Activated T-helper 17 cell treated with anti-CD3 and anti-CD28 coated beads, Interleukin-2, amount 50 U/mL, for 72 hours (primary cell): ENCODE data around the gene FAM124A. TPM values are rescaled to one million over a fixed set of nuclear protein-coding genes. Genes with fewer than 3 reads are reported as not detected.

Experiments used
- ATAC-seq: fragments of 150-1000 bp; cut with Tn5 transposase; replicated peaks from 2 replicates; pipeline ENCODE4 v1.10.0; 2021; ENCODE audit warnings: mild to moderate bottlenecking, moderate library complexity
- H3K27ac Mint-ChIP-seq: one replicate; pipeline ENCODE4 v1.8.0; 2022; ENCODE audit warnings: mixed read lengths
- H3K27me3 Mint-ChIP-seq: one replicate; pipeline ENCODE4 v1.8.0; 2022; ENCODE audit warnings: mixed read lengths
- H3K36me3 Mint-ChIP-seq: one replicate; pipeline ENCODE4 v1.8.0; 2022; ENCODE audit warnings: low read depth, mild to moderate bottlenecking, mixed read lengths
- H3K4me1 Mint-ChIP-seq: one replicate; pipeline ENCODE4 v1.8.0; 2022; ENCODE audit warnings: mixed read lengths
- H3K4me3 Mint-ChIP-seq: one replicate; pipeline ENCODE4 v1.8.0; 2022; ENCODE audit warnings: mild to moderate bottlenecking, mixed read lengths
- H3K9me3 Mint-ChIP-seq: one replicate; pipeline ENCODE4 v1.8.0; 2022; ENCODE audit warnings: mixed read lengths
- total RNA-seq, 2 donors: library from RNA; stranded (reverse); gene quantifications; one replicate each; pipeline ENCODE4 v1.2.3, GENCODE V29; 2022

FAM124A gene
- total RNA-seq, 2 donors from 2014 or later, result 0.43 to 1.2 TPM

DNA sequence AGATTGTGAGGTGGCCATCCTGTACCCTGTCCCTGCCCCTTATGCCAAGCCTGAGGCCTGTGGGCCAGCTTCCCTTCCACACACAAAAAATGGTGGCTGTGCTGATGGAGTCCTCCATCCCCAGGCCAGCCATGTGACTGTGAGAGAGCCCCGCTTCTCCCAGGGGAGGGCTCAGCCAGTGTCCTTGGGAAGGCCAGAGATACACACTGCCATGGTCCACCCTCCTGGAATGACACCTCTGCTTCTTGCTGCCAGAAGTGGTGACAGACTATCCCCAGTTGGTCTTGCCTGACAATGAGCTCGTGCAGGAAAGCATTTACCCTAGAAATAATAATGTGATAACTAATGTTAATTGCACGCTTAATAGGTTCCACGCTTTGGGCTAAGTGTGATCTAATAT lies 38.0 kb downstream of the FAM124A start:
- no peak for ATAC-seq
- H3K27ac Mint-ChIP-seq, result no peak overlapping the region
- H3K4me3 Mint-ChIP-seq, result no peak overlapping the region
- H3K27me3 Mint-ChIP-seq, result peaks cover 4% of the 10 kb centered on the region
- H3K9me3 Mint-ChIP-seq, result no peaks in the 10 kb centered on the region
- no peaks in the 10 kb centered on the region for H3K4me1 Mint-ChIP-seq
- H3K36me3 Mint-ChIP-seq, result no peaks in the 10 kb centered on the region

DNA sequence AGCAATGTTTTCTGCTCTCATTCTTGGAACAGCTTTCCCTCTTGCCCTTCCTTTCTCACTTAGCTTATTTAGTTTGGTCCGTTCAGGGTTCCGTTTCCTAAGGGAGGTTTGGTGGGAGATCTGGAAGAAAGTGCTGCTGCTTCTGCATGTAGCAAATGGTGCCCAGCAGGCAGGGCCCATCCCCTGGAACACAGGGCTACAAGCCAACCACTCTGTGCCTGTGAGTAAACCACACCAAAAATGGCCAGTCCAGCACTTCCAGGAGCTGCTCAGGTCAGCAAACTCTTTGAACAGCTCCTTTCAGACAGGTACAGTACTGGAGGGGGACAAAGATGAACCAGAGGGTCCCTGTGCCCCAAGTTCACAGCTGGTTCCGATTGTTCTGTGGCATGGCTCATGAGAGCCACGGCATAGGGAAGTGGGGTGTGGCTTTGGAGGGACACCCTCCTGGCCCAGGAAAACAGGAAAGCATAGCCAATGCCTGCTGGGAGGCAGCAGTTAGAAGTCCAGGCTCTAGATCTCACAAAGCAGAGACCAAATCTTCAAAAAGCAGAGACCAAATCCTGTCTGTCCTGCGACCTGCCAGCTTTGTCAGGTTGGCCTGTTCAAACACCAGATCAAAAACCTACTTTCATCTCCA lies 39.5 kb downstream of the FAM124A start:
- H3K27me3 Mint-ChIP-seq, result peaks cover 4% of the 10 kb centered on the region
- H3K36me3 Mint-ChIP-seq, result no peaks in the 10 kb centered on the region
- H3K4me3 Mint-ChIP-seq, result no peak overlapping the region
- H3K4me1 Mint-ChIP-seq, result no peaks in the 10 kb centered on the region
- H3K27ac Mint-ChIP-seq, result no peak overlapping the region
- H3K9me3 Mint-ChIP-seq, result no peaks in the 10 kb centered on the region
- no peak for ATAC-seq

DNA sequence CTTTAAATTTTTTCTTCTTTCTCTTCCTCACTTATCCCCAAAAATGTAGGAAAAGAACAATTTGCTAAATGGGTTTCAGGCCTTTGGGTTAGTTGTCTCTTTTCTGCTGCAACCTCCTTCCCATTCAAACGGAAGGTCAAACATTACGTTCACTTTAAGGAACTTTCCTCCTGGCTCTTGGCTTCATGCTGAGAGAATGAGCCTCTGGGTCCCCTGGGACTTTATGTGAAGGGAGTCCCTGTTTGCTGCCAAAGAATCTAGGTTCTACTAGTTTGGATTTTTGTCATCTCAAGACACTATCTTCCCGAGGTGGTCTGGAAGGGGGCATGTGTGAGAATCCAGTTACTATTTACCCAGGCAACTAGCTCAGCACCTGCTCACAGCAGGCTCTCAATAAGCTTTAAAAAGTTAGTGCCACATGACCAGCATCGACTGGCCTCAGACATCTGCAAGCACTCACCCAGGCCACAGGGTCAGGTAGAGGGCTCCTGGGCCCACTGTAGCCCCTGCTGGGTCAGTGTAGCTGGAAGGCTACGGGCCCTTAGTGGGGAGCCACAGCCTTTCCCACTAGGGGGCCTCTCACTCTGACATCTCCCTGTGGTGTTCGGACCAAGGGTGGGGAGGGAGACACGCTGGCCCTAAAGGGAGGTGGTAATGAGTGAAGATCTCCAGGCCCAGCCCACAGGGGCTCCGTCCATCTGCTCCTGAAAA lies 40.5 kb downstream of the FAM124A start:
- H3K36me3 Mint-ChIP-seq, result no peaks in the 10 kb centered on the region
- no peaks in the 10 kb centered on the region for H3K4me1 Mint-ChIP-seq
- no peak overlapping the region for H3K27ac Mint-ChIP-seq
- no peaks in the 10 kb centered on the region for H3K9me3 Mint-ChIP-seq
- peak; percentile 29 for ATAC-seq
- peaks cover 4% of the 10 kb centered on the region for H3K27me3 Mint-ChIP-seq
- H3K4me3 Mint-ChIP-seq, result no peak overlapping the region

DNA sequence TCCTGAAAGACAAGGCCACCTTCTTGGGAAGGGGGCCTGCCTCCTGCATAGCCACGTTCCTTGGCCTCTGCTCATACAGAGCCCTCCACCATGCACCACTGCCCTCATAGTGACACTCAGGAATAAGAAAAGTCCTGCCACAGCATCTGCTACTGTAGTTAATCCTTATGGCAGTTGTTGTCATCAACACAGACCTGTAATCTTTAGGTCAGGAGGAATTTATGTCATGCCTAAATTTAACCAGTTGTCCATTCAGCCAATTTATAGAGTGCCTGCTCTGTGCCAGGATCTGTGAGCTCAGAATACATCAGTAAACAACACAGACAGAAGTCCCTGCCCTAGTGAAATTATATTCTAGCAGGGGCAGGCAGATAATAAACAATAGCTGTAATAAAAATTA lies 44.4 kb downstream of the FAM124A start:
- Mint-ChIP-seq H3K9me3 (no peaks in the 10 kb centered on the region), H3K27me3 (no peaks in the 10 kb centered on the region), H3K4me1 (no peaks in the 10 kb centered on the region), H3K36me3 (no peaks in the 10 kb centered on the region), H3K4me3 (no peak overlapping the region), H3K27ac (no peak overlapping the region)
- ATAC-seq, result no peak

DNA sequence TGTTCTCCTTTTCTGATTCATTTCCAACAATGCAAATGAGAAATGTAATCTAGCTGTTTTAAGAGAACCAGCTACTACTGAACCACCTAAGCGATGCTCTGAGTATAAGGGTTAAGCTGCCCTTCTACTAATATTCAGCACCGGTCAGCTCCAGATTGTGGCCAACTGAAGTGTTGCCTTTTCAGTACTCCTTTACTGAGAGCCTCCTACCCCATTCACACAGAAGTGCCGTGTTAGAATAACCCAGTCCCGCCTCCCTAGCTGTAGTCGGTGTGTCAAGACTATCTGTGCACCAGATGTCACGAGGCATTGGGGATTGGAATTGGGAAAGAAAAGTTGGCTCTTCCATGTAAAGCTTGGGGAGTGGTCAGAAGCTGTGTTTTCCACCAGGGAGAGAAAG lies 45.4 kb downstream of the FAM124A start:
- Mint-ChIP-seq H3K27ac (no peak overlapping the region), H3K9me3 (no peaks in the 10 kb centered on the region), H3K4me3 (no peak overlapping the region), H3K36me3 (no peaks in the 10 kb centered on the region), H3K27me3 (no peaks in the 10 kb centered on the region), H3K4me1 (no peaks in the 10 kb centered on the region)
- ATAC-seq, result no peak

DNA sequence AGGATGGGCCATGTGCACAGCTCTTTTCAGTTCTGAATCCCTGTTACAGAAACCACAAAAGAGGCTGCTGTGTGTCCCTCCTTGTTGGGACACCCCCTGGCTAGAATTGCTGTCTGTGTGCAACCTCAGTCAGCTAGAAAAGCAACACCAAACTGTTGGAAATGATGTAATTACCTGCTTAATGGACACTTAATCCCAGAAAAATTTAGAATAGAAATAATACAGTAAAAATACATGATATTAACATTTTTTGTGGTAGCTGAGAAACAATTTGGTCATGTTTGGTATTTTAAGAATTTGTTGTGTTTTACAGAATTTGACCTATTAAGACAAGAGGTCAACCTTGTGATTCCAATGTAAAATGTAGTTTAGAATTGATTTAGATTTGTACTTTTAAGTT lies 46.8 kb downstream of the FAM124A start:
- no peak for ATAC-seq
- no peaks in the 10 kb centered on the region for H3K9me3 Mint-ChIP-seq
- H3K4me3 Mint-ChIP-seq, result no peak overlapping the region
- no peaks in the 10 kb centered on the region for H3K27me3 Mint-ChIP-seq
- no peaks in the 10 kb centered on the region for H3K4me1 Mint-ChIP-seq
- H3K36me3 Mint-ChIP-seq, result no peaks in the 10 kb centered on the region
- H3K27ac Mint-ChIP-seq, result no peak overlapping the region

DNA sequence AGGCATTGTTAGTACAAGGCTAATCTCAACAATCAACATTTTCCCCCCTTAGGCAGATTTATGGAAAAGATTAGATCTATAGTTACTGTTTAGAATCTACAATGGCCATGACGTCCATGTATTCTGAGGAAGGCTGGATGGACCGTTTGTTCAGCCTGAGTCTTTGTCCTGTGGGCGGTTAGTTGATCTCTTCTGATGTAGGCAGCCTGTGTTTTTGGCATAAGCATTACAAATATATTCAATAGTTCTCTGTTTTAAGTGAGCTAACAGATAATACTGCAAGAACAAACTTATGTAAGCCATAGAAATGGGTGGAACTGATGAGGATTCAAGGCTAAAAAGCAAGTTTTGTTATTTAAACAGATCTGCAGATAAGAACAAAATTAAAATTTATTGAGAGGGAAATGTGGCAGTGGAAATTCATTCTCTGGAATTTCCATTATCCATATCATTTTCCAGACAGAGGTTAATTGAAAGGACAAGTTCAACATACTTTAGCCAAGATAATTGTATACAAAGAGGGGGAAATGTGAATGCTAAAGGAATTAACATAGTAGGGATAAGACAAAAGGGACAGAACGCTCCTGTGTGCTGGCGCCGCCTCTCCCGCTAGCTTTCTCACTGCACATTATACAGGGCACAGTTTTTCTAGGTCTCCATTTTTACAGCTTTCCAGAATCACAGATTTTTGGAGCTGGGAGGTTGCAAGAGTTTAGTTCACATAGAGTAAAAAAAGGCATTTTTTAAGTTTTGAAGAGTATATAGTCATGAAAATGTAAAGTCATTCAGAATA lies 48.6 kb downstream of the FAM124A start:
- Mint-ChIP-seq H3K4me1 (no peaks in the 10 kb centered on the region), H3K9me3 (no peaks in the 10 kb centered on the region), H3K4me3 (no peak overlapping the region), H3K36me3 (no peaks in the 10 kb centered on the region), H3K27me3 (no peaks in the 10 kb centered on the region), H3K27ac (no peak overlapping the region)
- no peak for ATAC-seq

DNA sequence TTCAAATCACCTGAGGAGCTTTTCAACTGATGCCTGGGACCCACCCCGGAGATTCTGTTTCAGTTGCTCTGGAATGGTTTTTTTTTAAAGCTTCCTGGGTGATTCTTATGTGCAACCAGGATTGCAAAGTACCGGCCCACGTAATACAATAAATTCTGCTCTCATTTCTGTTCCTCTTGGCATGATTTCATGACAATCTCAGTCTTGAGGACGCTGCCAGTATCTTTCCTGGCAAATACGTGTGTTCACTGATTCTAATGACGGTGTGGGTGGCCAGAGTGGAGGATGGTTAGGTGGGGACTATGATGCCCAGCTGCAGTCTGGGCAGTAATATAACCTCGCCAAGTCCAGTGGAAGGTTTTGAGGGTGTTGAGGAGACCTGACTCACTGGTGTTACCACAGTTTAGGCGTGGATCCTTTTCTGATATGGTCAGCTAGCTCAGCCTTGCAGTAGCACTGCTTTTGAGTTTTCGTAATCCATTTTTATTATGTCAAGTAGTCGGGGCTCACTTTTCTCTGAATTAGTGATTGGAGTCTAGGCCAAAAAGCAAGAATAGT lies 49.4 kb downstream of the FAM124A start:
- H3K9me3 Mint-ChIP-seq, result no peaks in the 10 kb centered on the region
- H3K4me3 Mint-ChIP-seq, result no peak overlapping the region
- no peak for ATAC-seq
- no peak overlapping the region for H3K27ac Mint-ChIP-seq
- no peaks in the 10 kb centered on the region for H3K36me3 Mint-ChIP-seq
- no peaks in the 10 kb centered on the region for H3K27me3 Mint-ChIP-seq
- H3K4me1 Mint-ChIP-seq, result no peaks in the 10 kb centered on the region

DNA sequence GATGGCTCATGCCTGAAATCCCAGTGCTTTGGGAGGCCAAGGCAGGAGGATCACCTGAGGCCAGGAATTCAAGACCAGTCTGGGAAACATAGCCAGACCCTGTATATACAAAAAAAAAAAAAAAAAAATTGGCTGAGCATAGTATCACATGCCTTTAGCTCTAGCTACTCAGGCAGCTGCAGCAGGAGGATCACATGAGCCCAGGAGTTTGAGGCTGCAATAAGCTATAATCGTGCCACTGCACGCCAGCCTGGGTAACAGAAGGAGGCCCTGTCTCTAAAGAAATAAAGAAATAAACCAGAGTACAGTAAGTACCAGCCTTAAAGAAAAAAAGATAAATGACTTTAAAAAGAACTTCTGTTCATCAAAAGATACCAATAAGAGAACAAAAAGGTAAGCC lies 52.9 kb downstream of the FAM124A start:
- Mint-ChIP-seq H3K9me3 (no peaks in the 10 kb centered on the region), H3K27me3 (no peaks in the 10 kb centered on the region), H3K27ac (no peak overlapping the region), H3K4me3 (no peak overlapping the region), H3K36me3 (no peaks in the 10 kb centered on the region), H3K4me1 (no peaks in the 10 kb centered on the region)
- no peak for ATAC-seq

DNA sequence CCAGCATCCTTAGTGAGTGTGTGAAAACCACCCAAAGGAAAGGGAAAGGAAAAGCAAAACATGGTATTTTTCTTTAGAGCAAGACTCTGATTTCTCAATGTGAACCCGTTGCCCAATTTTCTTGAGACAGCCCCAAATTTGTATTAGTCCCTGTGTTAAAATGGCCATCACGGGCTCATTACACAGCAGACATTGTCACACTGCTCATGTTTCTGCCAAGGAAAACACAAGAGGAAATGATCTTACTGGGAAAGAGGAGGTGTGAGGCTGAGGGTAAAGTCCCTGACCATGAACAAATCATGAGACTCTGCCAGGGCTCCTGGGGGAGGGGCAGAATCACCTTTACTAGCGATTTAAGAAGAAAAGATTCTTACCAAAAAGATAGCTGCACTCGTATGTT lies 54.4 kb downstream of the FAM124A start:
- Mint-ChIP-seq H3K4me3 (no peak overlapping the region), H3K36me3 (no peaks in the 10 kb centered on the region), H3K4me1 (no peaks in the 10 kb centered on the region), H3K27ac (no peak overlapping the region), H3K9me3 (no peaks in the 10 kb centered on the region), H3K27me3 (peaks cover 3% of the 10 kb centered on the region)
- no peak for ATAC-seq

DNA sequence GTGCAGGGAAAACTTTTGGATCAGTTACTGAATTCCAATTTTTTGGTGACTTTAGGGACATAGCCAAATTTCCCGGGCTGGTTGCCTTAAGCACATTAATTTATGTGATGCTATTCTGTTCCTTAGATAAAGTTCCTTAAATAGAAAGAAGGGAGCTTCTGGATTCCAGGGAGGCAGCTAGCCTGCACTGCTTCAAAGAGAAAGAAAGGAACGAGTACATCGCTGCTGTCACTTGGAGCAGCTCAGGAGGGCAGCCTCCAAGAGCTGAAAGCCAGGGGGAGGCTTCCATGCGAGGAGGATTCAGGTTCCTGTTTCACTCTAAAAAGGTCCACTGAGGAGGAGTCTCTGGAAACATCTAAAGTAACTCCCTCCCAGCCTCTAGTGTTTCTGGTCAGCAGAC lies 55.7 kb downstream of the FAM124A start:
- Mint-ChIP-seq H3K9me3 (no peaks in the 10 kb centered on the region), H3K4me3 (no peak overlapping the region), H3K27me3 (peaks cover 3% of the 10 kb centered on the region), H3K27ac (no peak overlapping the region), H3K4me1 (no peaks in the 10 kb centered on the region), H3K36me3 (no peaks in the 10 kb centered on the region)
- no peak for ATAC-seq

DNA sequence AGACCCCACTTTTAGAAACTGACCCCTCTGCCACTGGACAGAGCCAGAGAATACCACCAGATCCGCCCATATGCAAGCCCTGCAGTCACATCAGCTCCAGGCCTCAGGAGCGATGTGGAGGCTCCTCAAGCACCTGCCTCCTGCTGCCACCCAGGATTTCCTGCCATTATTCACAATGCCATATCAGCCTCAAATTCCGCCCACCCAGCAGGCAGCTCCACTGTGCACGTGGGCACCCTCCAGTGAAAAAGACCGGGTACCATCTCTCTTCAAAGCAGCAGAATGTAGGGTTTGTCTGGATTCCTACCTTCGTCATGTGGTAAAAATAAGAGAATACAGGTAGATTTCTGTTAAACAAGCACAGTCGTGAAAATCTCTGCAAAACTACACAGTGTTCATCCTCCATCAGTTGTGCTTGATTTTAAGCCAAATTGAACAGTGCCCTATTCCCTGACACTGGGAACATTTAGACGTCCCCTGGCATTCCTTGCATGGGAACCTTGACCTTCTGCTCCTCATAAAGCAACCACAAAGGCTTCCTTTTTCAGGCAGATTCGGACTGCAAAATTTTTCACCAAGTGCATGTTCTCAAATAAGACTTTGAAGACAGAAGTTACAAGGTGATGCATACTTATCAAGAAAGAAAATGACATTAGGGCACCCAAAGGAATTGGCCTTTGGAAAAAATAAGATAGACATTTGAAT lies 56.4 kb downstream of the FAM124A start:
- Mint-ChIP-seq H3K4me1 (no peaks in the 10 kb centered on the region), H3K27ac (no peak overlapping the region), H3K36me3 (no peaks in the 10 kb centered on the region), H3K9me3 (no peaks in the 10 kb centered on the region), H3K27me3 (peaks cover 3% of the 10 kb centered on the region), H3K4me3 (no peak overlapping the region)
- no peak for ATAC-seq

DNA sequence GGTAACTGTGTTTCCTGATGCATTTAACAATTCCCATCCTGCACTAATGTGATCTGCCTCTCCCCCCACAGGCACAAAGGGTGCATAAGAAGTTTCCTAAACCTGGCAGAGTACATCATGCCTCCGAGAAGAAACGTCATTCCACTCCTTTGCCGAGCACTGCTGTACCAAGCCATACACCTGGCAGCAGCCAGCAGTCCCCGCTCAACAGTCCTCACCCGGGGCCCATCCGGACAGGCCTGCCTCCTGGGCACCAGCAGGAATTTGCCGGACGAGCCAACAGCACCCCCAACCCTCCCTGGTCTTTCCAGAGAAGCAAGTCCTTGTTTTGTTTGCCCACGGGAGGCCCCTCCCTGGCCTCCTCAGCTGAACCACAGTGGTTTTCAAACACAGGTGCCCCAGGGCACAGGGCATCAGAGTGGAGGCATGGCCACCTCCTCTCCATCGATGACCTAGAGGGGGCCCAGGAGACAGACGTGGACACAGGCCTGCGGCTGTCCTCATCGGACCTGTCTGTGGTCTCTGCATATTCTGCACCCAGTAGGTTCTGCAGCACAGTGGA lies 58.3 kb downstream of the FAM124A start:
- H3K27ac Mint-ChIP-seq, result no peak overlapping the region
- H3K36me3 Mint-ChIP-seq, result no peaks in the 10 kb centered on the region
- H3K27me3 Mint-ChIP-seq, result peaks cover 3% of the 10 kb centered on the region
- H3K9me3 Mint-ChIP-seq, result no peaks in the 10 kb centered on the region
- no peaks in the 10 kb centered on the region for H3K4me1 Mint-ChIP-seq
- no peak for ATAC-seq
- no peak overlapping the region for H3K4me3 Mint-ChIP-seq

DNA sequence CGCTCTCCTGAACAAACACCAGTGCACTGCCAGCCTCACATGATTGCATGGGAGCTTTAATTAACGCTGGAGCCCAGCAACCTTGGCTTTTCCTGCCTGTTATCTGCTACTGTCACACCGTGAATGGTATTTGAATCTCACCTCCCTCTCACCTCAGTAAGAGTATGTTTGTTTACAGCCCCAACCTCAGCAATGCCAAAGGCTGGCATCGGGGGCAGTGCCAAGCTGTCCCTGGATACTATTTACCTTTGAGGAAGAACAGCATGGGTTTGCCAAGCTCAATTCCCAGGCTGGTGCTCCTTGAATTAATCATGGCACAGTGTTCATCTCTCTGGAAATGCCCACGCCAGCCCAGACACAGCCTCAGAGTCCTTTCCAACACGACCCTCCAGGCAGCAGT lies 60.1 kb downstream of the FAM124A start:
- peaks cover 3% of the 10 kb centered on the region for H3K27me3 Mint-ChIP-seq
- H3K27ac Mint-ChIP-seq, result no peak overlapping the region
- H3K9me3 Mint-ChIP-seq, result no peaks in the 10 kb centered on the region
- no peaks in the 10 kb centered on the region for H3K36me3 Mint-ChIP-seq
- H3K4me1 Mint-ChIP-seq, result no peaks in the 10 kb centered on the region
- no peak for ATAC-seq
- no peak overlapping the region for H3K4me3 Mint-ChIP-seq
